ENCODE data around the gene SPSB2. TPM values are rescaled to one million over a fixed set of nuclear protein-coding genes. Genes with fewer than 3 reads are reported as not detected.

SPSB2 gene
- total and polyA plus RNA-seq, 12 donors, result 2.5 to 24.5 (median 16.0) TPM

DNA sequence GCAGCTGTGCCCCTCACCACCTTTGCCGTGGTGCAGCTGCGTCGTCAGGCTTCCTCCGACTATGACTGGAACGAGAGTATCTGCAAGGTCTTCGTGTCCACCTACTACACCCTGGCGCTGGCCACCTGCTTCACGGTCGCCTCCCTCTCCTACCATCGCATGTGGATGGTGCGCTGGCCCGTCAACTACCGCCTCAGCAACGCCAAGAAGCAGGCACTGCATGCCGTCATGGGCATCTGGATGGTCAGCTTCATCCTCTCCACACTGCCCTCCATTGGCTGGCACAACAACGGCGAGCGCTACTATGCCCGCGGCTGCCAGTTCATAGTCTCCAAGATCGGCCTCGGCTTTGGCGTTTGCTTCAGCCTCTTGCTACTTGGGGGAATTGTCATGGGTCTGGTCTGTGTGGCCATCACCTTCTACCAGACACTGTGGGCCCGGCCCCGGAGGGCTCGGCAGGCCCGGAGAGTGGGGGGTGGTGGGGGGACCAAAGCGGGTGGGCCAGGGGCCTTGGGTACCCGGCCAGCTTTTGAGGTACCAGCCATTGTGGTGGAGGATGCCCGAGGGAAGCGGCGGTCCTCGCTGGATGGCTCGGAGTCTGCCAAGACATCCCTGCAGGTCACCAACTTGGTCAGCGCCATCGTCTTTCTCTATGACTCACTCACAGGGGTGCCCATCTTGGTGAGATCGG, 48.9 kb downstream of the SPSB2 start:
- no peak overlapping the region for H3K27ac ChIP-seq
- WGBS, 4 donors, result 70 to 84% (median 79%) methylated on average over 14 to 37 of the region's 37 CpGs
- no peaks in the 10 kb centered on the region for H3K36me3 ChIP-seq (replicated peaks in 1 of 2)
- no peaks in the 10 kb centered on the region for H3K9me3 ChIP-seq (replicated peaks in 1 of 3)
- H3K27me3 ChIP-seq, result peaks cover 4% of the 10 kb centered on the region
- intact Hi-C loops (cut with DNase I), result loop anchor here (5.0 to 10.0 kb wide), 2 partner anchors 79 to 92 kb away; no protein-coding TSS in a partner anchor
- TF ChIP-seq POLR2A (IDR thresholded peaks at IDR 0.05), result no peak
- TF ChIP-seq, protein P1, sequence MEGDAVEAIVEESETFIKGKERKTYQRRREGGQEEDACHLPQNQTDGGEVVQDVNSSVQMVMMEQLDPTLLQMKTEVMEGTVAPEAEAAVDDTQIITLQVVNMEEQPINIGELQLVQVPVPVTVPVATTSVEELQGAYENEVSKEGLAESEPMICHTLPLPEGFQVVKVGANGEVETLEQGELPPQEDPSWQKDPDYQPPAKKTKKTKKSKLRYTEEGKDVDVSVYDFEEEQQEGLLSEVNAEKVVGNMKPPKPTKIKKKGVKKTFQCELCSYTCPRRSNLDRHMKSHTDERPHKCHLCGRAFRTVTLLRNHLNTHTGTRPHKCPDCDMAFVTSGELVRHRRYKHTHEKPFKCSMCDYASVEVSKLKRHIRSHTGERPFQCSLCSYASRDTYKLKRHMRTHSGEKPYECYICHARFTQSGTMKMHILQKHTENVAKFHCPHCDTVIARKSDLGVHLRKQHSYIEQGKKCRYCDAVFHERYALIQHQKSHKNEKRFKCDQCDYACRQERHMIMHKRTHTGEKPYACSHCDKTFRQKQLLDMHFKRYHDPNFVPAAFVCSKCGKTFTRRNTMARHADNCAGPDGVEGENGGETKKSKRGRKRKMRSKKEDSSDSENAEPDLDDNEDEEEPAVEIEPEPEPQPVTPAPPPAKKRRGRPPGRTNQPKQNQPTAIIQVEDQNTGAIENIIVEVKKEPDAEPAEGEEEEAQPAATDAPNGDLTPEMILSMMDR (IDR thresholded peaks at IDR 0.05), result no peak
- H3K4me3 ChIP-seq, result no peak overlapping the region
- peak in 1 of 7 donors; percentile 65 for DNase-seq
- H3K4me1 ChIP-seq (replicated peaks in 1 of 2), result peaks cover 6 to 15% of the 10 kb centered on the region in 2 donors

GRCh38 chr12:6823182-6824084, 49.7 kb downstream of the SPSB2 start:
- Histone ChIP-seq H3K9me3 (replicated peaks in 1 of 3) (no peaks in the 10 kb centered on the region), H3K4me1 (replicated peaks in 1 of 2) (peaks cover 6 to 15% of the 10 kb centered on the region in 2 donors), H3K4me3 (no peak overlapping the region), H3K27ac (no peak overlapping the region), H3K36me3 (replicated peaks in 1 of 2) (no peaks in the 10 kb centered on the region), H3K27me3 (peaks cover 4% of the 10 kb centered on the region)
- intact Hi-C loops (cut with DNase I), result loop anchor here (5.0 to 10.0 kb wide), 2 partner anchors 79 to 91 kb away; no protein-coding TSS in a partner anchor
- DNase-seq, result peak in 1 of 7 donors; percentile 54
- TF ChIP-seq, protein P1 (IDR thresholded peaks at IDR 0.05), result no peak
- TF ChIP-seq POLR2A (IDR thresholded peaks at IDR 0.05), result no peak
- whole genome bisulfite sequencing, 4 donors, result 63 to 73% (median 70%) methylated on average over 3 to 12 of the region's 12 CpGs

DNA sequence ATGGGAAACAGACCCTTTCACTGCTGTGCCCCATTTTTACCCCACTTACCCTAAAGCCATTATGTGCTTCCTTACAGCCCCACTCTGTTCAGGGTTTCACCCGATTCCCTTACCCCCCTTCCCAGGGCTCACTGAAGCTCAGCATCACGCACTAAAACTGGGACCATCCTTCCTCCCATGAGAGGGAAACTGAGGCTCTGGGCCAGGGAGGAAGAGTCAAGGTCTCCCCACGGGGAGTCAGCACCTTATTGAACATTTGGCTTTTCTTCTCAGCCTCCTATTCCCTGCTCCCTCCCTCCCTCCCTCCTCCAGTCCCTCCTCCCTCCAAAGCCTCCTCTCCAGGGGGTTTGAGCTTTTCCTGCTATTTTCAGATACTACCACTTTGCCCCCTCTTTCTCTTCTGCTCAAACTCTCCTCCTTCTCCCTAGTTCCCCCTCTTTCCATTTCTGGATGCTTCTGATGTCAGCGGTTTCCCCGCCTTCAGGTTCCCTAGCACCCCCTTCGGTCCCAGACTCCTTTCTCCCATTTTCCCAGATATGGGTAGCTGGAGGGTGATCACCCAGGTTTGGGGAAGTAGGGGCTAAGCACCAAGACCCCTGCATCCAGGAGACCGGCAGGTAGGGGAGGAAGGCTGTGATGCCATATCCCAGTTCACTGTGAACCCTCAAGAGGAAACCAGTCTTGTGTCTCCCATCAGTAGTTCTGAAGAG, 50.5 kb downstream of the SPSB2 start:
- H3K4me1 ChIP-seq (replicated peaks in 1 of 2), result peaks cover 6 to 15% of the 10 kb centered on the region in 2 donors
- intact Hi-C loops (cut with DNase I), result loop anchor here (5.0 to 10.0 kb wide), 2 partner anchors 78 to 90 kb away; no protein-coding TSS in a partner anchor
- no peaks in the 10 kb centered on the region for H3K36me3 ChIP-seq (replicated peaks in 1 of 2)
- no peak overlapping the region for H3K4me3 ChIP-seq
- TF ChIP-seq, protein P1 (IDR thresholded peaks at IDR 0.05), result no peak
- TF ChIP-seq POLR2A (IDR thresholded peaks at IDR 0.05), result no peak
- H3K27me3 ChIP-seq, result peaks cover 4% of the 10 kb centered on the region
- 54 to 69% (median 61%) methylated on average over 7 of the region's 7 CpGs for WGBS, 4 donors
- H3K27ac ChIP-seq, result peak overlapping the region in 1 of 5 donors; percentile 60
- H3K9me3 ChIP-seq (replicated peaks in 1 of 3), result no peaks in the 10 kb centered on the region
- no peak for DNase-seq

Data from adrenal gland (tissue), 12 donors.